Measurements from ENCODE around the gene KRT17. TPM values are rescaled to one million over a fixed set of nuclear protein-coding genes. Genes with fewer than 3 reads are reported as not detected.
"Not testable (repeated sequence)": the region's sequence is repeated elsewhere in the genome, so short reads cannot be mapped to it uniquely, and the experiment has no call there.

Gene KRT17
- total and polyA plus RNA-seq, 12 donors, result 0.07 TPM; not detected in 11

GRCh38 chr17:41621916-41622315, 2.5 kb downstream of the KRT17 start:
- Histone ChIP-seq H3K36me3 (no peaks in the 10 kb centered on the region), H3K27ac (no peak overlapping the region), H3K9me3 (no peaks in the 10 kb centered on the region), H3K4me1 (peaks cover 0 to 5% (median 0%) of the 10 kb centered on the region in 9 donors), H3K4me3 (no peak overlapping the region), H3K27me3 (peaks cover 0 to 31% (median 16%) of the 10 kb centered on the region in 7 donors)
- no peak for DNase-seq
- no peak for ATAC-seq
- WGBS, 2 donors, result 89 to 94% methylated on average over 2 of the region's 2 CpGs
- TF ChIP-seq CTCF (IDR thresholded peaks at IDR 0.05), result no peak
- intact Hi-C loops (cut with DNase I), result no loop called here

- peaks cover 0 to 36% (median 20%) of the 10 kb centered on the region in 7 donors for H3K27me3 ChIP-seq
- DNase-seq; H3K27ac ChIP-seq; H3K36me3 ChIP-seq; H3K4me3 ChIP-seq; H3K9me3 ChIP-seq; ATAC-seq; intact Hi-C loops (cut with DNase I); H3K4me1 ChIP-seq: not testable (repeated sequence)
- WGBS, 2 donors, result 95% methylated on average over 11 of the region's 11 CpGs
Measured at GRCh38 chr17:41621435-41621817, 2.9 kb downstream of the KRT17 start.

- H3K4me3 ChIP-seq, result no peak overlapping the region
- no peaks in the 10 kb centered on the region for H3K9me3 ChIP-seq
- ATAC-seq (no peak), DNase-seq (no peak)
- no peak for TF ChIP-seq CTCF (IDR thresholded peaks at IDR 0.05)
- WGBS, 2 donors, result 77 to 79% methylated on average over 21 of the region's 21 CpGs
- no peaks in the 10 kb centered on the region for H3K36me3 ChIP-seq
- intact Hi-C loops (cut with DNase I), result no loop called here
- H3K27me3 ChIP-seq, result peaks cover 0 to 42% (median 24%) of the 10 kb centered on the region in 7 donors
- H3K4me1 ChIP-seq, result peaks cover 0 to 5% (median 0%) of the 10 kb centered on the region in 9 donors
- H3K27ac ChIP-seq, result no peak overlapping the region
Measured at GRCh38 chr17:41620583-41621434, 3.6 kb downstream of the KRT17 start.

GRCh38 chr17:41619927-41620582, 4.3 kb downstream of the KRT17 start:
- H3K4me3 ChIP-seq; H3K36me3 ChIP-seq; H3K4me1 ChIP-seq; DNase-seq; intact Hi-C loops (cut with DNase I); H3K9me3 ChIP-seq; H3K27ac ChIP-seq; ATAC-seq: not testable (repeated sequence)
- H3K27me3 ChIP-seq, result peaks cover 0 to 48% (median 27%) of the 10 kb centered on the region in 7 donors
- WGBS, 2 donors, result 82 to 87% methylated on average over 6 of the region's 6 CpGs

- no peak for ATAC-seq
- DNase-seq, result no peak
- peaks cover 0 to 49% (median 32%) of the 10 kb centered on the region in 7 donors for H3K27me3 ChIP-seq
- H3K9me3 ChIP-seq, result no peaks in the 10 kb centered on the region
- no peaks in the 10 kb centered on the region for H3K36me3 ChIP-seq
- TF ChIP-seq CTCF (IDR thresholded peaks at IDR 0.05), result no peak
- 80 to 81% methylated on average over 17 to 20 of the region's 20 CpGs for WGBS, 2 donors
- intact Hi-C loops (cut with DNase I), result no loop called here
- no peaks in the 10 kb centered on the region for H3K4me1 ChIP-seq
- H3K4me3 ChIP-seq, result no peak overlapping the region
- H3K27ac ChIP-seq, result no peak overlapping the region
Measured at GRCh38 chr17:41619036-41619926, 5.1 kb downstream of the KRT17 start.

Measured in heart right ventricle (tissue), 16 donors.